ENCODE data around the gene MCEE. TPM values are rescaled to one million over a fixed set of nuclear protein-coding genes. Genes with fewer than 3 reads are reported as not detected.
"Not testable (repeated sequence)": the region's sequence is repeated elsewhere in the genome, so short reads cannot be mapped to it uniquely, and the experiment has no call there.

The MCEE gene
- total RNA-seq, 4 donors from 2014 or later, result 10.3 to 24.1 (median 18.6) TPM; not detected in 1

DNA sequence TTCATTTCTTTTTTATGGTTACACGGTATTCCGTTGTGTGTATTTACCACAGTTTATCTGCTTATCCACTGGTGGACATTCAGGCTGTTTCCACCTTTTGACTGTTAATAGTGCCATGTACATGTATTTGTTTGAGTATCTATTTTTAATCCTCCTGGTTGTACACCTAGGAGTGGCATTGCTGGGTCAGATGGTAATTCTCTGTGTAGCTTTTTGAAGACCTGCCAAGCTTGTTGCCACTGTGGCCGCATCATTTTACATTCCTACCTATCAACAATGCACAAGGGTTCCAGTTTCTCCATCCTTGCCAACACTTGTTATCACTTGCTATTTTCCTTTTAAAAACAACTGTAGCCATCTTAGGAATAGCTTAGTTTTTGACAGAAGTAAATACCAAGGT lies 13.8 kb upstream of the MCEE start:
- H3K9me3 ChIP-seq, result no peaks in the 10 kb centered on the region
- no peaks in the 10 kb centered on the region for H3K4me1 ChIP-seq
- no peak overlapping the region for H3K27ac ChIP-seq
- peaks cover 0 to 90% (median 45%) of the 10 kb centered on the region in 4 donors for H3K36me3 ChIP-seq
- TF ChIP-seq POLR2AphosphoS5 (IDR thresholded peaks at IDR 0.05) (no peak), EP300 (IDR thresholded peaks at IDR 0.05; ENCODE audit: low read depth) (no peak), POLR2A (IDR thresholded peaks at IDR 0.05) (no peak)
- TF ChIP-seq, protein P1, sequence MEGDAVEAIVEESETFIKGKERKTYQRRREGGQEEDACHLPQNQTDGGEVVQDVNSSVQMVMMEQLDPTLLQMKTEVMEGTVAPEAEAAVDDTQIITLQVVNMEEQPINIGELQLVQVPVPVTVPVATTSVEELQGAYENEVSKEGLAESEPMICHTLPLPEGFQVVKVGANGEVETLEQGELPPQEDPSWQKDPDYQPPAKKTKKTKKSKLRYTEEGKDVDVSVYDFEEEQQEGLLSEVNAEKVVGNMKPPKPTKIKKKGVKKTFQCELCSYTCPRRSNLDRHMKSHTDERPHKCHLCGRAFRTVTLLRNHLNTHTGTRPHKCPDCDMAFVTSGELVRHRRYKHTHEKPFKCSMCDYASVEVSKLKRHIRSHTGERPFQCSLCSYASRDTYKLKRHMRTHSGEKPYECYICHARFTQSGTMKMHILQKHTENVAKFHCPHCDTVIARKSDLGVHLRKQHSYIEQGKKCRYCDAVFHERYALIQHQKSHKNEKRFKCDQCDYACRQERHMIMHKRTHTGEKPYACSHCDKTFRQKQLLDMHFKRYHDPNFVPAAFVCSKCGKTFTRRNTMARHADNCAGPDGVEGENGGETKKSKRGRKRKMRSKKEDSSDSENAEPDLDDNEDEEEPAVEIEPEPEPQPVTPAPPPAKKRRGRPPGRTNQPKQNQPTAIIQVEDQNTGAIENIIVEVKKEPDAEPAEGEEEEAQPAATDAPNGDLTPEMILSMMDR (IDR thresholded peaks at IDR 0.05), result no peak
- 94 to 100% methylated on average over 2 to 3 of the region's 3 CpGs for WGBS, 2 donors (ENCODE audit: low coverage in 1 of 2)
- in situ Hi-C loops (cut with MboI; ENCODE audit: low pct_ligation_motif_present in 1 of 4, low pct_unique_long_range_greater_than_20kb in 1 of 4, low sequenced_read_pairs in 3 of 4) (no loop called here), intact Hi-C loops (cut with DNase I; ENCODE audit: low total_unique reads) (no loop called here)
- no peak for DNase-seq
- H3K4me3 ChIP-seq, result no peak overlapping the region
- no peaks in the 10 kb centered on the region for H3K27me3 ChIP-seq

DNA sequence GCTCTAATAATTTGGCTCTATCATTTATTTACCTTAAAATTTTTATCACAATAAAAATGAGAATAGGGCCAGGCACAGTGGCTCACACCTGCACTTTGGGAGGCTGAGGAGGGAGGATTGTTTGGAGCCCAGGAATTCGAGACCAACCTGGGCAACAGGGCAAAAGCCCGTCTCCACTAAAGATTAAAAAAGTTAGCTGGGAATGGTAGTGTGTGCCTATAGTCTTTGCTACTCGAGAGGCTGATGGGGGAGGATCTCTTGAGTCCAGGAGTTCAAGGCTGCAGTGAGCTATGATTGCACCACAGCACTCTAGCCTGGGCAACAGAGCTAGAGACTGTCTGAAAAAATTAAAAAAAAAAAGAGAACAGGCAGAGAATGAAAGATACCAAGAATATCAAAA lies 6.1 kb upstream of the MCEE start:
- peaks cover 0 to 73% (median 33%) of the 10 kb centered on the region in 4 donors for H3K36me3 ChIP-seq
- in situ Hi-C loops (cut with MboI; ENCODE audit: low pct_ligation_motif_present in 1 of 4, low pct_unique_long_range_greater_than_20kb in 1 of 4, low sequenced_read_pairs in 3 of 4), result no loop called here
- no peaks in the 10 kb centered on the region for H3K9me3 ChIP-seq
- TF ChIP-seq, protein P1 (IDR thresholded peaks at IDR 0.05), result no peak
- no peak for TF ChIP-seq POLR2AphosphoS5 (IDR thresholded peaks at IDR 0.05)
- TF ChIP-seq EP300 (IDR thresholded peaks at IDR 0.05; ENCODE audit: low read depth), result no peak
- TF ChIP-seq POLR2A (IDR thresholded peaks at IDR 0.05), result no peak
- H3K27me3 ChIP-seq, result no peaks in the 10 kb centered on the region
- intact Hi-C loops (cut with DNase I; ENCODE audit: low total_unique reads), result no loop called here
- no peak overlapping the region for H3K4me3 ChIP-seq
- WGBS, 2 donors (ENCODE audit: low coverage in 1 of 2), result 58 to 74% methylated on average over 3 of the region's 3 CpGs
- DNase-seq, result no peak
- H3K4me1 ChIP-seq, result peaks cover 8 to 14% (median 13%) of the 10 kb centered on the region in 4 donors
- H3K27ac ChIP-seq, result no peak overlapping the region

DNA sequence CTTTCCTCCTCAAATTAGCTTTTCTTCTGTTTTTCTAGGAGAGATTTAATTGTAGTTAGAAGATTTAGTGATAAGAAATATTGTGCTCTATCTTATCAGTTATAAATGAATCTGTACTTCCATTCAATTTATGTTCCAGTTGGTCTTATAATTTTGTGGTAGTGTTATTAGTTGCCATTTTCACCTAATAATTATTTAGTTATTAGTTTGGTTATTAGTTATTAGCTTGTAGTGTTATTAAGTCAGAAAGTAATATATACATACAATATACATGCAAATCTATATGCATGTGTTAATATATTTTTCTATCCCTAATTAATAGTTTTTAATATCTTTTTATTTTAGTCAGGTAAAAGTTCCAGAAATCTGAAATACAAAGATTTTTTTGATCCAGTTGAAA lies 3.6 kb upstream of the MCEE start:
- Histone ChIP-seq H3K27me3 (no peaks in the 10 kb centered on the region), H3K4me1 (peaks cover 12 to 22% (median 16%) of the 10 kb centered on the region in 4 donors), H3K36me3 (peaks cover 0 to 47% (median 21%) of the 10 kb centered on the region in 4 donors), H3K27ac (no peak overlapping the region), H3K4me3 (no peak overlapping the region), H3K9me3 (no peaks in the 10 kb centered on the region)
- no peak for DNase-seq
- in situ Hi-C loops (cut with MboI; ENCODE audit: low pct_ligation_motif_present in 1 of 4, low pct_unique_long_range_greater_than_20kb in 1 of 4, low sequenced_read_pairs in 3 of 4) (no loop called here), intact Hi-C loops (cut with DNase I; ENCODE audit: low total_unique reads) (no loop called here)
- TF ChIP-seq POLR2A (IDR thresholded peaks at IDR 0.05) (no peak), POLR2AphosphoS5 (IDR thresholded peaks at IDR 0.05) (no peak), EP300 (IDR thresholded peaks at IDR 0.05; ENCODE audit: low read depth) (no peak)
- TF ChIP-seq, protein P1 (IDR thresholded peaks at IDR 0.05), result no peak

DNA sequence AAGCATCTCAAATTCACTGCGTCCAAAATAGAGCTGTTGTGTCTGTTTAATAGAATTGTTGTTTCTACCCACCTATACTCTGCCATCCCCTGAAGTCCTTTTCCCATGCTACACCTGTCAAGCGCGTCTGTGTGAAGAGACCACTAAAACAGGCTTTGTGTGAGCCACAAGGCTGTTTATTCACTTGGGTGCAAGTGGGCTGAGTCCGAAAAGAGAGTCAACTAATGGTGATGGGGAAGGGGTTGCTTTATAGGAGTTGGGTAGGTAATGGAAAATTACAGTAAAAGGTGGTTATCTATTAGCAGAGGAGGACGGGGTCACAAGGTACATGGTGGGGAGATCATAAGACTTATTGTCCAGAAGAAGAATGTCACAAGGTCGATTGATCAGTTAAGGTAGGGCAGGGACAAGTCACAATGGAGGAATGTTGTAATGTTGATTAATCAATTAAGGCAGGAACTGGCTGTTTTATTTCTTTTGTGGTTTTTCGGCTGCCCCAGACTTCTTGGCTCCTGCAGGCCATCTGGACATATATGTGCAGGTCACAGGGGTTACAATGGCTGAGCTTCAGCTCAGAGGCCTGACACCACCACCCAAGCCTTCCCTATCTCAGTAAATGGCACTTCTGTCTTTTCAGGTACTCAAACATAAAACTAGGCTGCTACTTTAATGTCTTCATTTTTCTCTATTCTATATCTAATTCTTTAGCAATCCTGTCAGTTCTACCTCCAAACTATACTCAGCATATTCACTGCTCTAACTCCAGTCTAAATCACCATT lies 1.5 kb upstream of the MCEE start:
- peak overlapping the region in 3 of 4 donors; percentile 82 to 92 (median 87) for H3K4me3 ChIP-seq

More for the DNA sequence above, 1.5 kb upstream of the MCEE start:
- Histone ChIP-seq H3K36me3 (peaks cover 0 to 29% (median 13%) of the 10 kb centered on the region in 4 donors), H3K4me1 (peaks cover 22 to 27% (median 24%) of the 10 kb centered on the region in 4 donors), H3K27ac (peak overlapping the region in 3 of 4 donors; percentile 95 to 99 (median 98))
- 42 to 58% methylated on average over 2 to 7 of the region's 7 CpGs for WGBS, 2 donors (ENCODE audit: low coverage in 1 of 2)
- H3K9me3 ChIP-seq; DNase-seq; in situ Hi-C loops (cut with MboI; ENCODE audit: low pct_ligation_motif_present in 1 of 4, low pct_unique_long_range_greater_than_20kb in 1 of 4, low sequenced_read_pairs in 3 of 4); H3K27me3 ChIP-seq; intact Hi-C loops (cut with DNase I; ENCODE audit: low total_unique reads): not testable (repeated sequence)
